ENCODE measurements around the gene SLC4A3.

The SLC4A3 gene

DNA sequence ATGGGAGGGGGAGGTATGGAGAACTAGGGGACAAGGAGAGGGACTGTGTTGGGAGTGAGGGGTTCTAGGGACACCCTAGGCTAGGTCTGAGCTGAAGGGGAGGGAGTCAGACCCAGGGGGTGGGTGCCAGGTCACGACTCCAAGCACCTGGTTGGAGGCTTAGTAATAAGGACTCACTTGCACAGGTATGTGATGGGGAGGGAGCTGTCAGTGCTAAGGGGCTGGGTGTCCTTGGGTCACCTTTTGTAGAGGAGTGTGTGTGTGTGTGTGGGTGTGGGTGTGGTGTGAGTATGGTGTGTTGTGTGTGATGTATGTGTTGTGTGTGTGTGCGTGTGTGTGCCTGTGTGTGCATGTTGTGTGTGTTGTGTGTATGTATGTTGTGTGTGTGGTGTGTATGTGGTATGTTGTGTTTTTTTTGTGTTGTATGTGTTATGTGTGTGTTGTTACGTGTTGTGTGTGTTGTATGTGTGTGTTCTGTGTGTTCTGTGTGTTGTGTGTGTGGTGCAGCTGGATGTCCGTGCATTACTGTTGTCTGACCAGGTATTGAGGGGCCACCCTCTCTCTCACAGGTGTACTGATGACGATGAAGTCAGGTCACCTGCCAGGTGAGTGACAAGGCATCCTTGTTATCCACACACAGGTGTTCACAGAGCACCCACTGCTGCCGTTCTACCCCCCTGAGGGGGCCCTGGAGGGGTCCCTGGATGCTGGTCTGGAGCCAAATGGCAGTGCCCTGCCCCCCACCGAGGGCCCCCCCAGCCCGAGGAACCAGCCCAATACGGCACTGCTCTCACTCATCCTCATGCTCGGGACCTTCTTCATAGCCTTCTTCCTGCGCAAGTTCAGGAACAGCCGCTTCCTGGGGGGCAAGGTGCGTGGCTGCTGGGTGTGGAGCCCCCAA is 9.8 kb downstream of the SLC4A3 start:
- no peak for TF ChIP-seq JUND (IDR thresholded peaks at IDR 0.05; ENCODE audit: low read depth)
- DNase-seq (ENCODE audit: low read depth in 1 of 2, low spot score in 1 of 2) = no peak
- in situ Hi-C loops (cut with HindIII; ENCODE audit: low pct_unique_long_range_greater_than_20kb, low sequenced_read_pairs) = no loop called here

DNA sequence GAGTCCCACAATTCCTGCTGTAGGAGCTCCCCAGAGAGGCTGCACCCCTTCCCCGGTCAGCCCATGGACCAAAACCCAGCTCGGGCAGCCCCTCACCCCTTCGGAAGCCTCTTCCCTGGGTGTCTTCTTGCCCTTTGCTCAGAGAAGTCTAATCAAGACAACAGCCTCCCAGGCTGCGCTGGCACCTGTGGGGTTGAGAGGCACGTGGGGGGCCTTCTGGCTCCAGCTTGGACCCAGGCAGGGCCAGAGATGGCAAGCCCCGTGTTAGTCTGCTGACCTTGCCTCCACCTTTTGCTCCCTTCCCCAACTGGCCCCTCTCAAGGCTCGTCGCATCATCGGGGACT is 10.4 kb downstream of the SLC4A3 start:
- in situ Hi-C loops (cut with HindIII; ENCODE audit: low pct_unique_long_range_greater_than_20kb, low sequenced_read_pairs) = no loop called here
- no peak for TF ChIP-seq JUND (IDR thresholded peaks at IDR 0.05; ENCODE audit: low read depth)
- no peak for DNase-seq (ENCODE audit: low read depth in 1 of 2, low spot score in 1 of 2)

DNA sequence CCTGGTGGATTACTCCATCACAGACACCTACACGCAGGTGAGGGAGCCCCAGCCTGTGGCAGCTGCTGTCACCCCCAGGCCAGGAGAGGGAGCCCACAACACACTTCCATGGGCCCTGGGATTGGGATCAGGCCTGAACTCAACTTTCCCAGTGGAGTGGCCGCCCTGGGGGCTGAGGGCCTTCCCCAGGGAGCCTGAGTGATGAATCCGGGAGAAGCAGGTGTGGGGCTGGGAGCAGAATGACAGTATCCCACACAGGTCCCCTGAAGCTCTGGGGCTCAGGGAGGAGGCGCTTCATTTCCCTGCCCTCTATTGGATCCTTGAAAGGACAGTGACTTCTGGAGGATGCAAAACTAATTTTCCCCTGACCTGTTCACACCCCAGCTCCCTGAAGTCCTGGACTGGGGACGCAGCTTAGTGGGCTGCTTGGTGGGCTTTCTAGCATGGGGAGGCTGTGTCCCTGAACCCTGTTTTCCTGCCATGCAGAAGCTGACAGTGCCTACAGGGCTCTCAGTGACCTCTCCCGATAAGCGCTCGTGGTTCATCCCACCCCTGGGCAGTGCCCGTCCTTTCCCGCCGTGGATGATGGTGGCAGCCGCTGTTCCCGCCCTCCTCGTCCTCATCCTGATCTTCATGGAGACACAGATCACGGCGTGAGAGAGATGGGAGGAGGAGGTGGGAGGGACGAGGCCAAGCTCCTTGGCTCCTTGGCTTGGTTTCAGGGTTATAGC is 11.0 kb downstream of the SLC4A3 start:
- no peak for TF ChIP-seq JUND (IDR thresholded peaks at IDR 0.05; ENCODE audit: low read depth)
- in situ Hi-C loops (cut with HindIII; ENCODE audit: low pct_unique_long_range_greater_than_20kb, low sequenced_read_pairs) = no loop called here
- DNase-seq (ENCODE audit: low read depth in 1 of 2, low spot score in 1 of 2) = peak; percentile 35 to 56

DNA sequence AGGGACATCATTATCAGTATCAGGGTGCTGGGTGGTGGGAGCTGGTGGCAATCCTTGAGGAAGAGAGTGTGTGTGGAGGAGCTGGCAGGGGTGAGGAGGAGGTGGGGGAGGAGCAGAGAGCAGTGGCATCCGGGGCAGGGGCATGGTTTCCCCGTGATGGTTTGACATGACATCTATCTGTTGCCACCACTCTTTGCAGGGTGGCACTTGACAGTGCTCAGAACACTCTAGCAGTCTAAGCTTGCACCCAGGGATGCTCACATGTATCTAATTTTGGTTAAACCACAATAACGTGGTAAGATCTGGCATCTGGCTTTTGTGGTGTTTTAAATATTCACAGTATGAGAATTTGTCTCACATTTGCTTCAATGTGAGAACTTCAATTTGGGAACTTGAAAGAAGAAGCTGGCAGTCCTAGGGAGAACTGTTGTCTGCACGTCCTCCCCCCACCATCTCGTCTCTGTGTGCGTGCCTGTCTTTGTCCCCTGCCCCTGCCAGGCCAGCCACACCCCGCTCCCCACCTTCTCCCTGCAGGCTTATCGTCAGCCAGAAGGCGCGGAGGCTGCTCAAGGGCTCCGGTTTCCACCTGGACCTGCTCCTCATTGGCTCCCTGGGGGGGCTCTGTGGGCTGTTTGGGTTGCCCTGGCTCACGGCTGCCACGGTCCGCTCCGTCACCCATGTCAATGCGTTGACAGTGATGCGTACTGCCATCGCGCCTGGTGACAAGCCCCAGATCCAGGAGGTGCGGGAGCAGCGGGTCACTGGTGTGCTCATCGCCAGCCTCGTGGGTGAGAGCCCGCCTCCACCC is 11.7 kb downstream of the SLC4A3 start:
- in situ Hi-C loops (cut with HindIII; ENCODE audit: low pct_unique_long_range_greater_than_20kb, low sequenced_read_pairs) = no loop called here
- no peak for DNase-seq (ENCODE audit: low read depth in 1 of 2, low spot score in 1 of 2)
- TF ChIP-seq JUND (IDR thresholded peaks at IDR 0.05; ENCODE audit: low read depth) = no peak

DNA sequence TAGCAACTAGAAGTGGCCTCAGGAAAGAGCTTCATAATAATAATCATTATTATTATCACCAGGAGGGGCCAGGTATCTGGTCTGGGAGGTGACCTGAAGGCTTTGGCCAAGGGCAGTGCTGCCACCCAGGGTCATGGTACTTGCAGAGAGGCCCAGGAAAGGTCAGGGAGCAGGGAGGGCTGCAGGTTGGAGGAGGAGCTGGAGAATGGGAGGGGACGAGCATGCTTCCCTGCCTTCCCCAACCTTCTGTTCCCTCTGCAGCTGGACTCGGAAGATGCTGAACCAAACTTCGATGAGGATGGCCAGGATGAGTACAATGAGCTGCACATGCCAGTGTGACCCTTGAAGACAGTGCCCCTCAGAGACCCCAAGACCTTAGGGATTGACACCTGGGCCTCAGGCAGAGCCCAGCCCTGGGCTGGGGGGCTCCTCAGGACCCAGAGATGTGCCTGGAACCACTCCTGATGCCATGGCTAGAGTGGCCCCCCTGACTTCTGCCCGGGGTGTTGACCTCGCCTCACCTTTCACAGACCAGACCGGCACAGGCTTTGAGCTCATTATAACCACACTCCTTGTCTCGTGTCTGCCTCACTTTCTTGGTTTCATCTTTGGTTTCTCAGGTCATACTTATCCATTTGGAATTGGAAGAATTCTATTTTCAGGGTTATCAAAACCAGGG is 14.1 kb downstream of the SLC4A3 start:
- no peak for TF ChIP-seq JUND (IDR thresholded peaks at IDR 0.05; ENCODE audit: low read depth)
- in situ Hi-C loops (cut with HindIII; ENCODE audit: low pct_unique_long_range_greater_than_20kb, low sequenced_read_pairs) = no loop called here
- no peak for DNase-seq (ENCODE audit: low read depth in 1 of 2, low spot score in 1 of 2)

DNA sequence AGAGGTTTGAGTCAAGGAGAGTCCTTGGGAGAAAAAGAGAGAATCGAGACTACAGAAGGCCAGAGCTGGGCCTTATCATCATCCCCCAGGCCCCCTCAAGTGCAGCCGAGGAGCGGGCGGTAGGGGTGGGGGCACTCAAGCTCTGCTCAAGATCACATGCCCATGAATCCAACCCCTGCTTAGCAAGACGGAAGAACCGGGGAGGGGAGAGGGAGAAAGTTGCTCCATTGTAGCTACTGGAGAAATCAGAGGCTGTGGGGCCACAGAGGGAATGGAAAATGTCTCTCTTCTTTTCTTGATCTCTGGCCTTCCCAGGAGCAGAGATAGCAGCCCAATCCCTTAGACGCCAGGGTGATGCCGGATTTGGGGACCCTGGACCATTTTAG is 14.6 kb downstream of the SLC4A3 start:
- no peak for DNase-seq (ENCODE audit: low read depth in 1 of 2, low spot score in 1 of 2)
- in situ Hi-C loops (cut with HindIII; ENCODE audit: low pct_unique_long_range_greater_than_20kb, low sequenced_read_pairs) = no loop called here
- no peak for TF ChIP-seq JUND (IDR thresholded peaks at IDR 0.05; ENCODE audit: low read depth)

DNA sequence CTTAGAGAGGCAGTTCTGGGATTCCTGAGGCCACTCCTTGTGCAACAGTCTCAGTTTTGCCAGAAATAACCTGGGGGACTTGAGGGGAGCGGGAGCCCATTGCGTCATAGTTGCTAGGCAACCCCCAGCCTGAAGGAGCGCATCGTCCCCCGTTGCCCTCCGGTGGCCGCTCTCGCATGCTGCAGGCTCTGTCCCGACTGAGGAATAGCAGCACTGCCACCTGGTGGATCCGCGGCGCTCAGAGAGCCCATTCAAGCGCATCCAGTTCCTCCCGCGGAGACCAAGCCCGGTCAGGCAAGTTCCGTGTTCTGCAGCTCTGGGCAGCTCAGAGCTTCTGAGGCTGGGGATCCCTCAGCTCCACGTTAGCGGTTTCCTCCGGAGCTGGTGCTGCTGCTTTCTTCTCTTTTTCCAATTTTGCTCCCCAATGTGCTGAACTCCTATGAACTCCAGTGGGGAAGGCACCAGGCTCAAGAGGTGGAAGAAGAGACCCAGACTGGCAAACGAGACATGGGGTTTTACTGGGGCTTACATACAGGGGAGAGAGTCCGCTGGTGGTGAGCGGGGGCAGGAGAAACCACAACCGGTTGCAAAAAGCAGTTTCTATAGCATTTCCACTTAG is 15.1 kb downstream of the SLC4A3 start:
- in situ Hi-C loops (cut with HindIII; ENCODE audit: low pct_unique_long_range_greater_than_20kb, low sequenced_read_pairs) = no loop called here

DNA sequence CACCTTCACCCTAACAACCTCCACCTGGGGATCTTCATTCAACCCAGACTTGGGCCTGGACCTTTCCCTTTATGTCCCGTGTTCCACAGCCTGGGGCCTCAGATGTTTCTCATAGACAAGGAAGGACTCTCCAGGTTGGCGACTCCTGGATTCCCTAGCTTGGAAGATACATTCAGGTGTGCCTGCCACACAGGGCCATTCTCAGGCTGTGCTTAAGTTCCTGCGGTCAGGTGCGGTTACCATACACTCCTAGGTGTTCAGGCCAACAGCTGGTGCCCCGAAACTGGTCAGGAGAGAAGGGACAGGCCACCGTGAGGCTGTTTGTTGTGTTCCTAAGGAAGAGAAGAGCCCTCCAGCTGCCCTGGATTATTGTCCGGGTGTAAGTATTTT is 15.6 kb downstream of the SLC4A3 start:
- DNase-seq (ENCODE audit: low read depth in 1 of 2, low spot score in 1 of 2) = no peak
- in situ Hi-C loops (cut with HindIII; ENCODE audit: low pct_unique_long_range_greater_than_20kb, low sequenced_read_pairs) = no loop called here
- TF ChIP-seq JUND (IDR thresholded peaks at IDR 0.05; ENCODE audit: low read depth) = no peak

More for the DNA sequence above, 15.1 kb downstream of the SLC4A3 start:
- DNase-seq (ENCODE audit: low read depth in 1 of 2, low spot score in 1 of 2) = peak; percentile 85 to 92
- TF ChIP-seq JUND (IDR thresholded peaks at IDR 0.05; ENCODE audit: low read depth) = no peak

DNA sequence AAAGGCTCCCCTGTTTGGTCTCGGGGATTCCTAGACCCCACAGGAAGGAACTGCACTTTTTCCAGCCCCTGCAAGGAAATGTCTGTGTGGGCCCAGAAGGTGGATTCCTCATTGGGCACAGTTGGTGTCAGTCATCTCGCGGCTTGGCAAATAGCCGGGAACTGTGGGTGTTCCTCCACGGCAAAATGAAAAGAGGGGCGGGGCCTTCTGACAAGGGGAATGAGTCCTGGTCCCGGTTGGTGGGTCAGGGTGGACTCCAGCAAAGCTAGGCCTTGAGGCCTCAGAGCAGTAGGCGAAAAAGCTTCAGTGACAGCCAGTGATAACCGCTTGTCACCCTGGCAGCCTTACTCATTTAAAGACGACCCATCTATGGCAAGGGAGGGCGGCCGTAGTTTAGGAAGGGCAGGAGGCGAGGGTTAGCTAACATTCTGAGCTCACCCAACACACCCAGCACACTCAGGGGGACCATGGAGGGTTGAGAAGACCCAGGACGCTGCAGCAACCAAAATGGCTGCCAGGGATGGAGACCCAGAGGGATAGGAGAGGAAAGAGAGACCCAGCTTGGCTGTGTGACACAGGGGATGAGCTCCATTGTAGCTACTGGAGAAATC is 16.5 kb downstream of the SLC4A3 start:
- peak in 1 of 2 experiments; percentile 30 for DNase-seq (ENCODE audit: low read depth in 1 of 2, low spot score in 1 of 2)
- in situ Hi-C loops (cut with HindIII; ENCODE audit: low pct_unique_long_range_greater_than_20kb, low sequenced_read_pairs) = no loop called here
- no peak for TF ChIP-seq JUND (IDR thresholded peaks at IDR 0.05; ENCODE audit: low read depth)

DNA sequence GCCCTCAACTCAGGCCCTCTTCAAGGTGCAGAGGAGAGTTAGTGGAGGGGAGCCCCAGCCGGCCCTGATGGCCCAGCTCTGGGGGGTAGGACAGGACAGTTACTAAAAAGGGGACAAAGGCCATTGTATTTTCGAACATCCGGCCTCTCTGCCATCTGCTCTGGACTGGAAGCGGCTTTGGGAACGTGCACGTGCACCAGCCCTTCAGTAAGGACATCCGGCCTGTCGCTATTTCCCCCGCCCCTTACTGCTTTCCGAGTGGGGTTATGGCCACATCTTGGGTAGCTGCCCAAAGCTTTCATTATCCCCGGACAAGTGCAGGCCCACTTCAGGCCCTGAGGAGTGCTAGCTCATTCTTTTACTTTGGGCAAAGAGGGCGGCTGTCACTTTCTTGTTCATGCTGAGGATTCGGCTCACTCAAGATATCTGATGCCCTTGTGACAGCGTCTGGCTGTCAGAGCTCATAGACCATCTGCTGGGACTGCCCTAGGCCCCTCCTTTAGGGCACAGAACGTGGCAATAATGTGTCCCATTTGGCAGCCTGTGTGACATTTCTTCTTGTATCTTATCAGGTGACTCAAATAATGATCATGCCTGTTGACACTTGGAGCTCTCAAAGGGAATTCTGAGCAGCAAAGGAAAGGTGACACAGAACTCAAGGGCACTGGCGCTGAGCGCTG is 17.5 kb downstream of the SLC4A3 start:
- no peak for TF ChIP-seq JUND (IDR thresholded peaks at IDR 0.05; ENCODE audit: low read depth)
- DNase-seq (ENCODE audit: low read depth in 1 of 2, low spot score in 1 of 2) = no peak
- in situ Hi-C loops (cut with HindIII; ENCODE audit: low pct_unique_long_range_greater_than_20kb, low sequenced_read_pairs) = no loop called here
